Erythroblast (primary cell): ENCODE measurements around the gene MRPL10.

Experiments
- DNase-seq, 2 experiments: peaks; one replicate each; lab custom pipeline; 2025; lab: John Stamatoyannopoulos, UW
- GATA1 ChIP-seq: IDR thresholded peaks from 2 replicates; pipeline ENCODE4 v1.6.1; 2011; ENCODE audit warnings: low read depth, mild to moderate bottlenecking, control low read depth, low read length, moderate library complexity
- POLR2A ChIP-seq: IDR thresholded peaks from 2 replicates; pipeline ENCODE4 v1.6.1; 2011; ENCODE audit warnings: mild to moderate bottlenecking, low read length

MRPL10 gene

DNA sequence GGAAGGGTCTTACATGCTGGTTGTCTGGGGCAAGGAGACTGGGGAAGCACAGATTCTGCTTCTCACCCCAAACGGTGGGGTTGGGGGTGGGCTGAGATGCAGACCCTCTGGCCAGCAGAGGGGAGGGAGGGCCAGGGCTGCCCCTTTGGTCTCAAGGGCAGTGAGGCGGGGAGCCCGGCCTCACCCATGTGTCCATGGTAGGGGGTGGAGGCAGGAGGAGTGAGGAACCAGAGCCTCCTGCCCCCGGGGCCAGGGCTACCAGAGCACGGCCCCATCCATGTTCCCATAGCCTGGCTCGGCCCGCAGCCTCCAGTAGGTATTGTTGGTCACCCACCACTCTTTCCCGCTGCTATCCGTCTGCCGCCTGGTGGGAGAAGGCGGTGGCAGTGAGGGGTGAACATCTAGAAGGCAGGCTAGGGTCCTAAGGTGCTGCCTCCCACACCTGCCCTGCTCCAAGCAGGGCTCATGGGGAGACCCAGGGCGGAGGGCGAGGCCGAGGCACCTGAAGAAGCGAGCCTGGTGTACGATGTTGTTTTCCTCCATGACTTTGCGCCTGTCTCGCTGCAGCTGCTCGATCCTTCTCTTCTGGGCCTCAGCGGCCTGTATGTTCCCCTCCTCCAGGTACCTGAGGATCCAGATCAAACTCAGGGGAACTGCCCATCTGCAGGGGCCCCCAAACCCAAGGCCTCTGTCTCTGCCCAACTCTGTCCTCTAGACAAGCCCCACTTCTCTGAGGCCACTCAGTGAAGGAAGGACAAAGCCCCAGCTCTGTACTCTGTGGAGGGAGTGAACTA is 23.1 kb downstream of the MRPL10 start:
- no peak for DNase-seq
- TF ChIP-seq POLR2A (no peak), GATA1 (no peak)

DNA sequence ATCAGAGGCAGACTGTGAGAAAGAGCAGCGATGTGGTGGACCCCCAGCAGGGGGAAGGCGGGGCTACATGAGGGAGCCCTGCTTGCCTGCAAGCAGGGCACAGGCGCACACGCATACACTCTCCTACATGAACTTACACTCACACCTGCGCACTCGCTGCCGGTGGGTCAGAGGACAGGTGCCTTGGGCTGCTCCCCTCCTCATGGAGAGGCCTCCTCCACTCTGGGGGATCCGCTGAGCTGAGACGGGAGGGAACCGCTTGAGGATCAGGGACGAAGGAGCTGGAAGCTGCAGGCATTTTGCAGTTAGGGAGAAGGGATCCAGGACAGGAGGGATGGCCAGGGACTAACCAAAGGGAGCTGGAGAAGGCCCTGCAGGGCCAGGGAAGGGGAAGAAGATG is 23.9 kb downstream of the MRPL10 start:
- DNase-seq = no peak
- no peak for TF ChIP-seq POLR2A
- TF ChIP-seq GATA1 = no peak

DNA sequence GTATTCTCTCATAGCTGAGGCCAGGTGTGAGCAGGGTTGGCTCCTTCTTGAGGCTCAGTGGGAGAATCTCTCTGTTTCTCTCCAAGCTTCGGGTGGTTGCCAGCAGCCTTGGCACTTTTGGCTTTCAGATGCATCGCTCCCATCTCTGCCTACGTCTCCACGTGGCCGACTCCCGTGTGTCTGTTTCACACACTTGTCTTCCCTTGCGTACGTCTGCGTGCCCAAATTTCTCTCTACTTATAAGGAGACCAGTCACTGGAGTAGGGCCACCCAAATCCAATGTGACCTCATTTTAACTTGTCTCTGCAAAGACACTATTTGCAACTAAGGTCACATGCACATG is 24.5 kb downstream of the MRPL10 start:
- no peak for DNase-seq
- TF ChIP-seq POLR2A (no peak), GATA1 (no peak)

DNA sequence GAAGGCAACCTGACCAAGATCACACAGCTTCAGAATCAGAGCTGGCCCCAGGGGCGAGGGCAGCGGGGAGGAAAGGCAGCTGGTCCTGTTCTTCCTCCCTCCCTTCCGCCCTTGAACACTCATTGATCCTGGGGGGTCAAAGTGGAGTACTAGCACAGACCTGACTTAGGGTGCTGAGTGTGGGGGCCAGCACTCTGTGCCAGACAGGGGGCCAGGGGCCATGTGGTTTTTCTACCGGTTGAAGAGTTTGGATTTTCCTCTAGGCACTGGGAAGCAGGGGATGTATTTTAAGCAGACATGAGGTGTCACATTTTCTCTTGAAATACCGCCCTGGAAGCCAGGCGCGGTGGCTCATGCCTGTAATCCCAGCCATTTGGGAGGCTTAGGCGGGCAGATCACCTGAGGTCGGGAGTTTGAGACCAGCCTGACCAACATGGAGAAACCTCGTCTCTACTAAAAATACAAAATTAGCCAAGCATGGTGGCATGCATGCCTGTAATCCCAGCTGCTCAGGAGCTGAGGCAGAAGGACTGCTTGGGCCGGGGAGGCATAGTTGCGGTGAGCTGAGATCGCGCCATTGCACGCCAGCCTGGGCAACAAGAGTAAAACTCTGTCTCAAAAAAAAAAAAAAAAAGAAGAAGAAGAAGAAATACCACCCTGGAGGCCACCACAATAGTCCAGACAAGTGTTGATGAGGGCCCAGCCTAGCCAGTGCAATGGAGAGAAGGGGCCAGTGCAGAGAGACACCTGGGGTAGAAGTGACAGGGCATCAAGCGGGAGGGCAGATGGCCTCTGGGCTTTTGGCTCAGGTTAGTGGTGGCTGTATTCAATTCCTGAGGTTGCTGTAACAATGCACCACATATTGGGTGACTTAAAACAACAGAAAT is 25.1 kb downstream of the MRPL10 start:
- TF ChIP-seq GATA1 (no peak), POLR2A (no peak)
- DNase-seq = no peak

DNA sequence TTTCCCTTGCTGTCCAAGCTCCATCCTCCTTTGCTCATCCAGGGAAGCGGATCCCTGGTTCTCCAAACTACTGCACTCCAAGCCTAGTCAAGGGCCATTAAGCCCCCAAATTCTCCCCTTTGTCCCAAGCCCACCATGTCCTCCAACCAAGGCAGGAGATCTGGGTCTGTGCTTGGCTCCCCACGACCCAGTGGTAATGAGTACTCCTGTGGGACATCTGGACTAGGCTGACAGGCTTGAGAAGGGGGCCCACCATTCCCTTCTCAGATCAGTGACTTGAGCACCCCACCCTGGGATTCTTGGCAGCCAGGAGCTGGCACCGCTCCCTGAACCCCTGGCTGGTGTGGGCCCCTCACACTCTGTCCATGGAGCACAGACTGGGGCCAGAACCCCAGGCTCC is 26.9 kb downstream of the MRPL10 start:
- no peak for DNase-seq
- TF ChIP-seq GATA1 = no peak
- no peak for TF ChIP-seq POLR2A

DNA sequence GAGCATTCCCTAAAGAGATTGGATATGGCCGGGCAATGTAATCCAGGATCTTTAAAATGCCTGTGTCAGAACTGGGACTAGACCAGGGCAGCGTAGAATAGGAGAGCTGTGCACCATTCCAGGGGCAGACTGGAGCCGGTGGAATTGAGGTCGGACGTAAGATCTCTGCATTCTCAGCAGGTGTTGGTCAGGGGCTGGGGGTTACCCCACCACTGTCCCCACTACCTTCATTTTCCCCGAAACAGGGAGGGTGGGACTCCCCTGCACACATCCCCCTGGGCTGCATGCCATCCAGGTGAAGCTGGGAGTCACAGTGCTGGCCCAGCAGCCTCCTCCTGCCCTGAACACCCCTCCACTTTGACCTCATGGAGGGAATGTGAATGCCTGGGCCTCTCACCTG is 27.6 kb downstream of the MRPL10 start:
- DNase-seq = no peak
- no peak for TF ChIP-seq GATA1
- TF ChIP-seq POLR2A = no peak

DNA sequence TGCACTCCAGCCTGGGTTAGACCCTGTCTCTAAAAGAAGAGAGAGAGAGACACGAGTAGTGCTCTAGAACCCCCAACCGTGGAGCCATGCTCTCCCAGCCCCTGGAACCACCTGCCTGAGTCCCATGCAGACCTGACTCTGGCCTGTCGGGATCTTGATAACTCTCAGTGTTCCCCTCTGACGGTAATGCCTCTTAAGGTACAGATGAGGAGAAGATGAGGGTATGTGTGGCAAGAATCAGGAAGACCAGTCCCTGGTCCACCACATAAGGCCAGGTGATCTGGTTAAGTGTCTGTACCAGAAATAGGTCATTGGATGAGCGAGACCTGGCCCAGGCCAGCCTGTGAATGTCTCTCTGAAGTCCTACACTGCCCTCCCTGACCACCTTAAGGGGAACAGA is 28.1 kb downstream of the MRPL10 start:
- TF ChIP-seq POLR2A = no peak
- no peak for TF ChIP-seq GATA1
- no peak for DNase-seq

DNA sequence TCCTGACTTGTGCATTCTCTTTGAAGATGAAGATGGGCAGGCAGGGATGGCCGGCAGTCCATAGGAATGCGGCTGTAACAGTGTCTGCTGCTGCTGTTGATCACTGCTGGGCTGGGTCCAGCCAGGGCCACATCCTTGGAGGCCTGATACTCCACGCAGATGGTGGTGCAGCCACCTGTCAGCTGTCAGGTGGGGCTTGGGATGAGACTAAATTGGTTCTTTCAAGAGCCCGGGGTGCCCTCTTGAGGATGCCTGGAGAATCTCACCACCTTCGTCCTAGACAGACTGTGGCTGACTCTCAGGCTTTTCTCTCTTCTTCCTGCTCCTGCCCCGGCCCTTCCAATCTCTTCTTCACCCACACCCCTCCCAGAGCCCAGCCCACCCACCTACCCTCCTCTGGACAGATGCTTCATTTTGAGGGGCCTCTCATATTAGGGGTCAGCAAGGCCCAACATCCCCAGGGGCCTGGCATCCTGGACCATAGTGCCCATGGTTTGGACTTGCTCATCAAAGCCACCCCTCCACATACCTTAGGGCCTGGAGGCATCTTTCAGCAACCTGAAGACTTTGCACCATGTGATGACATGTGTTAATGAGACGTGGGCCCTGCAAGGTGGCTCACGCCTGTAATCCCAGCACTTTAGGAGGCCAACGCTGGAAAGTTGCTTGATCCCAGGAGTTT is 28.9 kb downstream of the MRPL10 start:
- no peak for TF ChIP-seq POLR2A
- no peak for TF ChIP-seq GATA1
- DNase-seq = peak; percentile 35 to 54

DNA sequence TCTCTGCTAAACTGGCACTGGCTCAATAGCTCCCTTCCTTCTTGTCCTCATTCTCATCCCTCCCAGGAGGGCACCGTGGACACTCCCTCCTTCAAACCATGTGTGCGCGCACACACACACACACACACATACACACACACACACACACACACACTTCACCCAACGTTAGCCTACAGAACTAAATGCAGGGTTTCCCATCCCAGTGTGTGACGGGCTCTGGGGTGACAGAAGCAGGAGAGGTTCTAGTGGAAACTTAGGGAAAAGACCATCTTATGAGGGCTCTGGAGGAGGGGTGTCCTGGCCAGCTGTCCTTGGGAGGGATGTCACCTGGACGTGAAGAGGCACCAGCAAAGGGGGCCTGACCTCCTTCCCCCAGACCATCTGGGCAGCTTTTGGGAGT is 29.4 kb downstream of the MRPL10 start:
- DNase-seq = no peak
- no peak for TF ChIP-seq POLR2A
- no peak for TF ChIP-seq GATA1

DNA sequence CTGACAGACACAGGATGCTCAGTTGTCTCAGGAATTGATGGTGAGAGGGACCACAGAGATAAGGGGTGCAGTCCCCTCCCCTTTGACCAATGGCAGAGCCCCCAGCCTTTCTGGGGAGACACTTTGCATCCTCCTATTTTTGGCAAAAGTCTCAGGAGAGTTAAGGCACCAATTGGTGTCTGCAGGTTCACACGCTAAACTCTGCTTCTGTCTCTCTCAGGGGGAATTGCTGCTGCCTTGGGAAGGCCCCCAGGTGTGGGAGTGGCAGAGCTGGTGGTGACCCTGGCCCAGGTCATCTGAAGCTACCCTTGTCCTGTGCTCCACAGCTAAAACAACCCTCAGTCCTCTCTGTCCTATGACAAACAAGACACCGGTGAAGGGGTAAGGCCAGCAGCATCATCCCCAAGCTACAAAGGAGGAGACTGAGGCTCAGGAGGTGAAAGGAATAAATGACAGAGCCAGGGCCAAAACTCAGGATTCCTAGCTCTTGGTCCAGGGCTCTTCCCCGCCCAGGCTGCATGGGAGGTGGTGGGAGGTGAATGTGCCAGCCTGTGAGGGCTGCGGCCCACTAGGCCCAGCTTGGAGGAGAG is 30.1 kb downstream of the MRPL10 start:
- no peak for DNase-seq
- no peak for TF ChIP-seq POLR2A
- no peak for TF ChIP-seq GATA1

DNA sequence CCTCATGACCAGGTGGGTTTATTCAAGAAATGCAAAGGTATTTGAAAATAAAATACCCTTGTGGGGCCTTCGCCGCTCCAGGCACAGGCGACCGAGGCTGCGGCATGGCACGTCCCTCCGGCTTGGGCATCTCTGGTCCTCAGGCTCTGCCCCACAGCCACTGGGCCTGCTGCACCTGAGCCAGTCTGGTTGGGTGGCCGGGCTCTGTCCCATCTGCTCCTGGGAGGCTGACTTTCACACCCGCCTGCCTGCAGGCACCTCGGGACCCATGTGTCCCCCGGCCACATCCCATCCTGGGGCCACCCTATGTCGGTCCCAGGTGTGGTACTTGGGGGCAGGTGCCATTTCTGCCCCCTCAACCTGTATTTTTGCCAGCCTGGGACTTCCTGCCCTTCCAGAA is 30.7 kb downstream of the MRPL10 start:
- no peak for TF ChIP-seq GATA1
- no peak for TF ChIP-seq POLR2A
- no peak for DNase-seq

DNA sequence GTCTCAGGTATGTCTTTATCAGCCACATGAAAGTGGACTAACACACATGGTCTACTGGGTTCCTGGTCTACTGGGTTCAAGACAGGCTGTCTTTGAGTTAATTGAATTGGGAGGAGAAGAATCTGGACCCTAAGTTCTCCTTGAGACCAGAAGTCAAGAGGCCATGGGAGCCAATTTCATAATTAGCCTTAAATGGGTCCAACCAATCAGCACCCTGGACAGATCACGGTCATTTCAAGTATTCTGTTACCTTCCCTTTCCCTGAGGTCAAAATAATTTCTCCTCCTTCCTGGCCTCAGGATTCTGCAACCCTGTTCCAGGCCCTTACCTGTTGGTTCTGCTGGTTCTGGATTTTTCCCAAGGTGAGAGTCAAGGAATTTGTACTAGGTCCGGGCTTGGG is 33.5 kb downstream of the MRPL10 start:
- no peak for DNase-seq
- no peak for TF ChIP-seq GATA1
- TF ChIP-seq POLR2A = no peak

DNA sequence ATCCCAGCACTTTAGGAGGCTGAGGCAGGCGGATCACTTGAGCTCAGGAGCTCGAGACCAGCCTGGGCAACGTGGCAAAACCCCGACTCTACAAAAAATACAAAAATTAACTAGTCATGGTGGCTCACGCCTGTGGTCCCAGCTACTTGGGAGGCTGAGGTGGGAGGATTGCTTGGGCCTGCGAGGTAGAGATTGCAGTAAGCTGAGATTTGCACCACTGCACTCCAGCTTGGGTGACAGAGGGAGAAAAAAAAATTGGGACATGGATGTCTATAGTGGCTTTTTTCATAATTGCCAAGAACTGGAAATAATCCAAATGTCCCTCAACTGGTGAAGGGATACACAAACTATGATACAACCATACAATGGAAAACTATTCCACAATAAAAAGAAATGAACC is 38.4 kb downstream of the MRPL10 start:
- TF ChIP-seq GATA1 (no peak), POLR2A (no peak)
- DNase-seq = no peak

DNA sequence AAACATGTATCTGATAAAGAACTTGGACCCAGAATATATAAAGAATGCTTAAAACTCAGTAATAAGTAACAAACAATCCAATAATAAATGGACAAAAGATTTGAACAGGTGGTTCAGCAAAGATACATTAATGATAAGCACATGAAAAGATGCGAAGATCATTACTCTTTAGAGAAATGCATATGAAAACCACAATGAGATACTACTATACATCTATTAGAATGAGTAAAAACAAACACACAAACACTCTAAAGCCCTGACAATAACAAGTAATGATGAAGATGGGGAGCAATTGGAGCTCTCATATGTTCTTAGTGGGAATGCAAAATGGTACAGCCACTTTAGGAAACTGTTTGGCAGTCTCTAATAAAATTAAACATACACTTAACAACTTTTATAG is 38.9 kb downstream of the MRPL10 start:
- TF ChIP-seq GATA1 = no peak
- TF ChIP-seq POLR2A = no peak
- DNase-seq = no peak

DNA sequence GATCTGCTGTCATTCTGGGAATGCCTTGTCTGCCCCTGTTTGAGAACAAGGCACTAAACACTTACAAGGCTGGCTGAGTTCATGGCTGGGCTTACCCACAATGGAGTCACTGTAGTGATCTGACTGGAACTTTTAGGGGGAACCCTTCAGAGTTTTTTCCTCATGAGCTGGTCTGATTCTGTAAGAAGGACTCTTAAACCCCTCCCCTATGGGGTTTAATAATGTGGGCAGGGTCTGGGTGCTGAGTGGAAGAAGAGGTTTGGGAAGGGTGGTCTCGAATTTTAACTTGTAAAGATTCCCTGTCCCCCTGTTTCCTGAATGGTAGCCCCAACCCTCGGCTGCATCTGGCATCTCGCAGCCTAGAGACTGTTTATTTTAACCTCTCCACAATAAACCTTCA is 40.3 kb downstream of the MRPL10 start:
- no peak for TF ChIP-seq POLR2A
- TF ChIP-seq GATA1 = no peak
- no peak for DNase-seq
